ELF-1 (cell line): ENCODE measurements around the gene PTPN4.
"Not testable (repeated sequence)": the region's sequence is repeated elsewhere in the genome, so short reads cannot be mapped to it uniquely, and the experiment has no call there.

Experiments used
- DNase-seq: peaks from one replicate; pipeline ENCODE4 v3.0.0-alpha.2; 2016; ENCODE audit warnings: low read depth, low spot score

PTPN4 gene

DNA sequence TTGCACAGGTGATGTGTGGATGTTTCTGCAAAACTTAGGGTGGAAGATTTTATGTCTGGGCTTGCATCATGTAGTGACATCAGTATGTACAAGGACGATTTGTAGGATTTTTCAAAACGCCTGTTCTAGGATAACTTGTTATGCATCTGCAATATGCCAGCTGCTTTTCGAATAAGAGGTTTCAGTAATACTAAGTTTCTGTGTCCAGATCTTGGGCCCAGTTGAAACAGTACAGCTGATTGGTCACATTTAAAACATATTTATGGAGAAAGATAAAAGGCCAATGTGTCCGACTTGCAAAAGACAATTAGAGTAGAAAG, 1.2 kb downstream of the PTPN4 start:
- DNase-seq = no peak

DNA sequence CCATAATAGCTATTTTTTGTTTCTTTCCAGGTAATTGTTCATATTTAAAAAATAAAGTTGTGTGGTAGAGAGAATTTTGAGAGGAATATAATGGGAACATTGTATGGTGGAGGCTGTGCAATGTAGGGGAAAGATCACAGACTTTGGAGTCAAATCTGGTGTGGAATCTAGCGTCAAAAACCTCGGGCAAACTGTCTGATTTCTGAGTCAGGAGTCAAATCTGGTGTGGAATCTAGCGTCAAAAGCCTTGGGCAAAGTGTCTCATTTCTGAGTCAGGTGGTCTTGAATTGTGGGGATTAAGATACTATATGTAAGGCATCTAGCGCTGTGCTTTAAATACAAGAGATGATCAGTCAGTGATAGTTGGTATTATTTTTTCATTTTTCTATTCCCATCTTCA, 5.1 kb downstream of the PTPN4 start:
- DNase-seq = no peak

DNA sequence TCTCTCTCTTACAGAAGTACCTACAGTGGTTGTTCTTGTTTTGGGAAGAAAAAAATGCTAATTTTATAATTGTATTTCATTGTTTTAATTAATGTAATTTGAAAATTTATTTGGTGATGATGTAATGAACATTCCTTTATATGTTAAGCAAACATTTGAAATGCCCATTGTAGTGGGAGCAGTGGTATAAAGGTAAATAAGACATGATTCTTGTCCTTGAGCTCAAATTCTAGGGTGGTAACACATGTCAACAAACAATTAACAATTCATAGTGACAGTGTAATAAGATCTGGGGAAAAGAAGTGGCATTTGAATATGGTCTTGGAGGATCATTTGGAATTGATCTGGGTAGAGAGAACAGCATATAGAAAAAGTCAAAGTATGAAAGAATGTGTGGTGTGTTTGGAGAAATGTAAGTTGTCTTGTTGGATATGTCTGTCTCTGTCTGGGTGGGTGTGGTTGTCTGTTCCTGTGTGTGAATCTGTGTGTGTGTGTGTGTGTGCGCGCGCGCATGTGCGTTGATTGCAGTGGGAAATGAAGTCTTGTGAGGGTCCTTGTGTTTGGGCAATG, 5.8 kb downstream of the PTPN4 start:
- no peak for DNase-seq

DNA sequence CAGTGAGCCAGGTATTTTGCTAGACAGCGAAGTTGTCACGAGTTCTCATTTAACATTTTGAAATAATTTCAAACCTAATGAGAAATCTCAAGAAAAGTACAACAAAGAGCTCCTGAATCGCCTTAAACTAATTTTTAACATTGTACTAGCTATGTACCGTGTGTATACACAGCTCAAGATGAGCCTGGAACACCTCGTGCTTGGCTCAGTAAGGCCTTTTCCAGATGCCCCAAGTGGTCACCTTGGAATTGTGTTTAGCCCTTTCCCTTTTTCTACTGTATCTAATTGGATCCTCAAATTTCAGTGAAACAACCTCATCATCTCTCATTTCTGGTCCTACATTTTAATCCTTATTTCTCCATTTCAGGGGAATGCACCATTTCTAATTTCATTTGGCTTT, 7.2 kb downstream of the PTPN4 start:
- no peak for DNase-seq

DNA sequence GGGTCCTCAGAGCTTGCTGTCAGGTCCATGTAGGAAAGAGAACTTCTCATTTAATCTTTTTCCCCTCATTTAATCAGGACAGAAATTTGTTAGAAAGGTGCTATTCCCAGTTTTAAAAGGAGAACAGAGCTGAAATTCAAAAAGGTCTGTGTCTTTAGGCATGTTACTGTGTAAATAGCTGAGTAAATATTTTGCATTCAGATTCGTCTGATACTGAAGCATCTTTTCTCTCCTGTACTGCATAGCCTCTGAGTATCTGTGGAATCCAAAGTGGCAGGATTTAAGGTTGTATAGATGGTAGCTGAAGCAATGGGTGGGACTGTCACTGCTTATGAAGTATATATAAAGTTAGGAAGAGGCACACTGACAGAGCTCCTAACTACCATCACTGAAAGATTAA, 9.0 kb downstream of the PTPN4 start:
- DNase-seq = no peak

DNA sequence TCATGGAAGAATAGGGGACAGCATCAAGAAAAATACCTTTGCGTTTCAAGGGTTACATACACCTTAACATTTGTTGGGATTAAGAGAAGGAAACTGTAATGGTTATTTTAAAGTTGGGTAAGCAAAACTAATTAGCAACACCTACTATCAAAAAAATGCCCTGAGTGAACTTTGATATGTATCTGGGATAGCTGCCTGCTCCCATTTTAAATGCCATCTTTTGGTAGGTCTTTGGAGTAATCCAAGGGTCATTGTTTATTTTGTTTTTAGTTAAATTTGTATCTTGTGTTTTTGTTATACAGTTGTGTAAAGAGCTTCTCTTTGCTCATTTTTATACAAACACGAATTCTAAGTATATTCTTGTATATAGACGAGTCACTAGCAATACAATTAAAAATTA, 9.9 kb downstream of the PTPN4 start:
- no peak for DNase-seq

DNA sequence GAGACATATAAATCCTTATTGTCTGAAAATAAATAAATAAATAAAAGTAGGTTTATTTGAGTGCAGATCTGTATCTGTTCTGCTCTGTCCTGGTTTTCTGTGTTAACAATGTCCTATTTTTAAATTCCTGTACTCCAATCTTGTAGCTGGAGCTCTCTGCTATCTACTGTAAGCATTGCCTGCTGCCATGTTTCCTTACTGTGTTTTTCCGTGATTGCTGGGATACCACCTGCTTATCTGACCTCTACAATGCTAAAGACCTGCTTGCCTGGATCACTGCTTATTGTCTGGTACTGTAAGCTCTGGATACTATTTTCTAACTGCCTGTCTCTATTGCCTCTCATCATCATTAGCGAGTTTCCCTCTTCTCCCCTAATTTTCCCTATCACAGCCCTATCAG, 11.6 kb downstream of the PTPN4 start:
- DNase-seq = no peak

DNA sequence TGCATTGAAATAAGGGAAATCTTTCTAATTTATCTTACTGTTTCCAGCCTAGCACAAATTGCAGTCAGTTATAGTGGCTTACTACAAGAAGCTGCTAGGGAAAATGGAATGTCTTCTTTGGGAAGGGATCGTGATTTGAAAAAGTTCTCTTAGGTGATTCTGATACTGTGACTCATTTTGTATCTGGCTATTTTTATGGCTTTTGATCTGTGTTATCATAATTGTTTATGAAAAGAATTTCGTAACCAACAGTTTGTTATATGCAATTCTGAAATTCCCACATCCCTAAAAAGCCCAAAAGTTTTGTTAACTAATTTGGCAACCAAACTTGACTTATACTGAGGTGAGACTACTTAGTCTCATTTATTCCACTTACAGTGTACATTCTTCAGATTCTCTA, 12.4 kb downstream of the PTPN4 start:
- no peak for DNase-seq

DNA sequence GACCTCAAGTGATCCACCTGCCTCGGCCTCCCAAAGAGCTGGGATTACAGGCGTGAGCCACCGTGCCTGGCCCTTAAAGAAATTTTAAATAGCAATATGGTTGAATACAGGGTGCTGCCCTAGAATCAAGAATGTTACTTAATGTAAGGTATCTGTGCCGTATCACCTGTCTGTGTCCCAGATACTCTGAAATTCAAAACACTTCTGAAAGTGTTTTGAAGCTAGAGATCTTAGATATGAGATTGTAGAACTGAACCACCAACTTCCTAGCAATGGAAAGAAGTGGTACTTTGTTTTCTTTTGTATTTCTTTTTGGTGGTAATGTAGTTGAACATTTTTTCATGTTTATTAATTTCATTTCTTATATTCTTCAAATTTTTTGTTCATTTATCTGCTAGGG, 13.0 kb downstream of the PTPN4 start:
- DNase-seq = no peak

DNA sequence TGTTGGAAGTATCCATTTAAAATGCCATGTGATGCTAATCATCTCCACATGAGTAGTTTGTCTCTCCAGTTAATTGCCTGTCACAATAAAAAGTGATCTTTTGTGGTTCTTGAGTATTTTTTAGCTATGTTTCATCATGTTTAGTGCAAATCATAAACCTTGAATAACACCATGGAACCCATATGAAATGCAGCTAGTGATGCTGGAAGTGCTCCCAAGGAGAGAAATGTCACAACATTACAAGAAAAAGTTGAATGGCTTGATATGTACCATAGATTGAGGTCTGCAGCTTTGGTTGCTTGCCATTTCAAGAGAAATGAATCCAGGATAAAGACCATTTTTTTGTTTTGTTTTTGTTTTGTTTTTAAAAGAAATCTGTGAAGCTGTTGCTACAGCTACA, 14.3 kb downstream of the PTPN4 start:
- no peak for DNase-seq

DNA sequence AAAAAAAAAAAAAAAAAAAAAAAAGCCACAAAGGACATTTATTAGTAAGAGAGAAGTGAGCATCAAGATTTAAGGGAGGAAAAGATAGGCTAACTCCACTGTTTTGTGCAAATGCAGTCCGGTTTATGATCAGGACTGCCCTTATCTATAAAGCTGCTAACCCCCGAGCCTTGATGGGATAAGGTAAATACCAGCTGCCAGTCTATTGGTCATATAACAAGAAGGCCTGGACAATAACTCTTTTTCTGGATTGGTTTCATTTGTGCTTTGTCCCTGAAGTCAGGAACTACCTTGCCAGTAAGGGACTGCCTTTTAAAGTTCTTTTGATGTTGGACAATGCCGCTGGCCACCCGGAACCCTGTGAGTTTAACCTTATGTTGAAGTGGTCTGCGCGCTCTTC, 15.4 kb downstream of the PTPN4 start:
- no peak for DNase-seq

DNA sequence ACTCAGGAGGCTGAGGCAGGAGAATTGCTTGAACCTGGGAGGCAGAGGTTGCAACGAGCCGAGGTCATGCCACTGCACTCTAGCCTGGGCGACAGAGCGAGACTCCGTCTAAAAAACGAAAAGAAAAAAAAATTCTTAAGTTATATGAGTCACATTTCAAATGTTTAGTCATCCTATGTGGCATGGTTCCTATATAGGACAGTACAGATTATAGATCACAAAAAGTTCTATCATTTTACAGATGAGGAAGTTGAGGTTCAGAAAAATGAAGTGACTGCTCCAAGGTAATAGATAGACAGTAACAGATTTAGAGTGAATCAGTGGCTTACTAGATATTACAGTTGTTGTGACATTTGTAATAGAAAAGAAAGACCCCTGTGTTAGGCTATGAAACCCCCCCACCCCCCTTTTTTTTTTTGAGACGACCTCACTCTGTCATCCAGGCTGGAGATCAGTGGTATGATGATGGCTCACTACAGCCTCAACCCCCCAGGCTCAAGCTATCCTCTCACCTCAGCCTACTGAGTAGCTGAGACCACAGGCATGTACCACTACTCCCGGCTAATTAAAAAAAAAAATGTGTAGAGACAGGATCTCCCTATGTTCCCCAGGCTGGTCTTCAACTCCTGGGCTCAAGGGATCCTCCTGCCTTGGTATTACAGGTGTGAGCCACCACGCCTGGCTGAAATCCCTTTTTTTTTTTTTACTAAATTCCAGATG, 22.7 kb downstream of the PTPN4 start:
- DNase-seq = no peak

DNA sequence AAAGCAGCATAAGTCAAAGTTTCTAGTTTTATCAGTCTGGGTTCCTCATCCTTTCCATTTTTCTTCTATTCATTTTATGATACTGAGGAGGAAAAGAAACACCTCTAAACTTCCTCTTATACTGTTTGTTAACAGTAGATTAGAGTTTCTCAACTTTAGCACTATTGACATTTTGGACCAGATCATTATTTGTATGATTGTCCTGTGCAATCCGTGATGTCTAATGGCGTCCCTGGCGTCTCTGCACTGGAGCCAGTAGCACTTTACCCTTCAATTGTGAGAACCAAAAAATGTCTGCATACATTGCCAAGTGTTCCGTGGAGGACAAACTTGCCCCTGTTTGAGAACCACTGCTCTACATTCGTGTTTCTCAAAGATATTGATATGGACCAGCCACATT, 25.2 kb downstream of the PTPN4 start:
- DNase-seq = no peak

DNA sequence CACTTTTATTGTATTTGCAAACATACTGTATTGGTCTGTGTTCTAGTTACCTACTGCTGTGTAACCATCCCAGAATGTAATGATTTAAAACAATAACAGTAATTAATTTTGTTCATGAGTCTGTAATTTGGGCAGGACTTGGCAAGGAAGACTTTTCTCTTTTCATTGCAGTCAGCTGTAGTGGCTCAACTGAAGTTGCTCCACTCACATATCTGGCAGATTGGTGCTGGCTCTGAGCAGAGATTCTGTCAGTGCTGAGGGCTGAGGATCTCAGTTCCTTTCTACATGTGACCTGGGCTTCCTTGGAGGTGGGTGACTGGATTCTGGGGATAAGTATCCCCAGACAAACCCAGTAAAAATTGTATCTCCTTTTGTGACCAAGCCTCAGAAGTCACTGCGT, 26.6 kb downstream of the PTPN4 start:
- DNase-seq = no peak

DNA sequence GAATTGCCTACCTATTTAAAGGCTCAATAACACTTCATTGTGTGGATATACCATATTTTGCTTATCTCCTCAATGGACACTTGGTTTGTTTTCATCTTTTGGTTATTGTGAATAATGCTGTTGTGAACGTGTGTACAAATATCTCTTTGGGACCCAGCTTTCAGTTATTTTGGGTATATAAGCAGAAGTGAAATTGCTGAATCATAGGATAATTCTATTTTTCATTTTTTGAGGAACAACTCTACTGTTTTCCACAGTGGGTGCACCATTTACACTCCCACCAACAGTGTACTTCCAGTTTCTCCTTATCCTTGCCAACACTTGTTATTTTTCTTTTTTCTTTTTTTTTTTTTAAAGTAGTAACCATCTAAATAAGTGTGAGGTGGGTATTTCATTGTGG, 29.0 kb downstream of the PTPN4 start:
- no peak for DNase-seq

DNA sequence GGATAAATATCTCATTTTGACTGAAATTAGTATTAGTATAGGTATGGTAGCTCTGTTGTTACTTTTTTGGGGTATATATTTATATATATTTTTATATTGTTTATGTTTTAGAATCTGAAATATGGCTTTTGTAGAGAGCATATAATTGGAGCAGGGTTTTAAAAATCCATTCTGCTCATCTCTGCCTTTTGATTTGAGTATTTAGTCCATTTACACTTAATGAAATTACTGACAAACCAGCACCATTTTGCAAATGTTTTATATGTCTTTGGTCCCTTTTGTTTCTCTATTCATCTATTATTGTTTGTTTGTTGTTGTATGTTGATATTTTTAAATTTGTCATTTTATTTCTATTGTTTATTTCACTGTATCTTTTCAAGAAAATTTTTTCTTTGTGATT, 30.7 kb downstream of the PTPN4 start:
- DNase-seq = no peak

DNA sequence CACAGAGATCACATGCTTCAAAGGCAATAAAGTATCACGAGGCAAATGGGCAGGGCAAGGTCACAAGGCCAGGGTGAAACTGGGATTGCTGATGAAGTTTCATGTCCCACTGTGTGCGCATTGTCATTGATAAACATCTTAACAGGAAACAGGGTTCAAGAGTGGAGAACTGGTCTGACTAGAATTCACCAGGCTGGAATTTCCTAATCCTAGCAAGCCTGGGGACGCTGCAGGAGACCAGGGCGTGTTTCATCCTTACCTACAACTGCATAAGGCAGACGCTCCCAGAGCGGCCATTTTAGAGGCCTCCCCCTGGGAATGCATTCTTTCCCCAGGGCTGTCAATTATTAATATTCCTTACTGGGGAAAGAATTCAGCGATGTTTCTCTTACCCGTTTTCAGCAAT, 33.2 kb downstream of the PTPN4 start:
- peak; percentile 38 for DNase-seq

DNA sequence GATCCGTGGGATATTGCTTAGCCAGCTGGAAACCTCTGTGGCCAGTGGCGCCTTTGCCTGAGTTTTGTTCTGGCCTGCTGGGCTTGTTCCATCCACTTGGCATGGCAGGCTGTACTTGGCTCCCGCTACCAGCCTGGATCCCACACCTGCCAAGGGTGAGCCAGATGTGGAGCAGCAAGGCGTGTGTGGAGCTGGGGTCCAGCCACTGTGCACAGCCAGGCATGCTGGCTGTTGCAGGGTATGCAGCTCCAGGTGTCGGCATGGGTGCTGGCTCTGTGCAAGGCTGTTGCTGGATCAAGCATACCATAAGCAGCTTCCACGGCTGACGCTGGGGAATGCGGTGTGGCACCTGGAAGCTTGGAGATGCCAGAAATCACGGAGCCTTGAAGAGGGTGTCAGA, 34.5 kb downstream of the PTPN4 start:
- DNase-seq = no peak

DNA sequence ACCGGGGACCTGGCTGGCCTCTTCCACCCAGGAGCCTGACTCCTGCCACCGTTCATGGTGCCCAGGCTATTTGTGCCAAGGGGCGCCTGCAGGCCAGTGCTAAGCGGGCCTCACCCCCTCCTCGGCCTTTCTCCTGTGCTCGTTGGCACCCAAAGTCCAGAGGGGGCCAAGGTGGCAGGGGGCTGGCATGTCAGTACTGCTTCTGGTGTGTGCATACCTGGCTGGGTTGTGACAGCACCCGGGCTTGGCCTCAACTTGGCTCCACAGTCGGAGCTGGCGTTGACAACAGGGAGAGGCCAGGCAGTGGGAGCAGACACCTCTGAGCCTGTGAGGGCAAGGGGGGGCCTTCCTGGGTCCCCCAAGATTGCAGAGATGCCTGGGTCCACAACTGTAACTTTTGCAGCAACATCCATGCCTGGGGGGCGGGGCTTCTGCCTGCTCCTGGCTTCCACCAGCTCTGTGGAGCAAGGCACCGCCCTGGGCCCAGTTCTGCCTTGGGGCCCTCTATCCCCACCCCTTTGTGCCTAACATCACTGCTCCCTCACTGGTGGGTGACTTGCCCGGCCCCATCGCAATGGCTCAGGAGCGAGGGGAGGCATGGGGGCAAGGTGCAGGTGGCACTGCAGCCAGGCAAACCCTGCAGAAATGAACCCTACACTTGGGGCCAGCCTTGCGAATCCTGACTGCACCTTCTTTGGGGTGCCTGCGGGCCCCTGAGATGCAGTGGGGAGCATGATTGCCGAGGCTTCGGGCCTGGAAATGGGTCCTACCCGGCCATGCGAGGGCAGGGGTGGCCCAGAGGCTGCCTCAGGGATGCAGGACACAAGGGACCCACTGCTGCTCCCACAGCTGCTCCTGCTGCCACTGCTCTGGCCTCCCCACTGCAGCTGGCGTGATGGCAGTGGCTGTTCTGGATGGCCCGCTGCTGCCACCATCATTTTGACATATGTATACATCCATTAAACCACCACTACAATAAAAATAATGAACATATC, 35.9 kb downstream of the PTPN4 start:
- DNase-seq = no peak

DNA sequence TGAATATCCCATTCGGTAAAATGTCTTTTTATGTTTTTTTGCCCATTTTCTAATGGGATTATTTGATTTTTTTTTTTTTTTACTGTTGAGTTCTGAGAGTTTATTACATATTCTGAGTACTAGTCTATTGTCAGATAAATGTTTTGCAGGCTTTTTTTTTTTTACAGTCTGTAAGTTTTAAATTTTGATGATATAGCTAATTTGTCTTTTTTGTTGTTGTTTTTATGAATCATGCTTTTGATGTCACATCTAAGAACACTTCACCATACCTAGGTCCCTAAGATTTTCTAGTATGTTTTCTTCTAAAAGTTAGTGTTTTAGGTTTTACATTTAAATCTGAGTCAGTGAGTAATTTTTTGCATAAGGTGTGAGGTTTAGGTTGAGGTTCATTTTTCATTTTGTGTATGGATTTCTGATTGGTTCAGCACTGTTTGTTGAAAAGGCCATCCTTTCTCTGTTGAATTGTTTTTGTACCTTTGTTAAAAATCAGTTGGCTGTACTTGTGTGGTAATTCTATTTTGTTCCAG, 40.7 kb downstream of the PTPN4 start:
- no peak for DNase-seq

DNA sequence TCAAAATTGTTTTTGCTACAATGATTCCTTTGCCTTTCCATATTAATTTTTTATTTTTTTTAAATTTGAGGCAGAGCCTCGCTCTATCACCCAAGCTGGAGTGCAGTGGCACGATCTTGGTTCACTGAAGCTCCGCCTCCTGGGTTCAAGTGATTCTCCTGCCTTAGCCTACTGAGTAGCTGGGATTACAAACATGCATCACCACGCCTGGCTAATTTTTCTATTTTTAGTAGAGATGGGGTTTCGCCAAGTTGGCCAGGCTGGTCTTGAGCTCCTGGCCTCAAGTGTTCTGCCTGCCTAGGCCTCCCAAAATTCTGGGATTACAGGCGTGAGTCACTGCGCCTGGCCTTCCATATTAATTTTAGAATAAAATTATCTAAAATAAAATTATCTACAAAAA, 41.3 kb downstream of the PTPN4 start:
- no peak for DNase-seq

DNA sequence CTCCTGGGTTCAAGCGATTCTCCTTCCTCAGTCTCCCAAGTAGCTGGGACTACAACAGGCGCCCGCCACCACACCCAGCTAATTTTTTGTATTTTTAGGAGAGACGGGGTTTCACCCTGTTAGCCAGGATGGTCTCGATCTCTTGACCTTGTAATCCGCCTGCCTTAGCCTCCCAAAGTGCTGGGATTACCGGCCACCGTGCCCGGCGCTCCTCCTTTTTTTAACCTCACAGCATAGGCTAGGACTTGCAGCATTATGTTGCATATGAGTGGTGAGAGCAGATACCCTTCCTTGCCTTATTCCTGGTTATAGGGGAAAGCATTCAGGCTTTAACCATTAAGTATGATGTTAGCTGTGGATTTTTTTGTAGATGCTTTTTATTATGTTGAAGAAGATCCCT, 42.3 kb downstream of the PTPN4 start:
- not testable (repeated sequence) for DNase-seq

DNA sequence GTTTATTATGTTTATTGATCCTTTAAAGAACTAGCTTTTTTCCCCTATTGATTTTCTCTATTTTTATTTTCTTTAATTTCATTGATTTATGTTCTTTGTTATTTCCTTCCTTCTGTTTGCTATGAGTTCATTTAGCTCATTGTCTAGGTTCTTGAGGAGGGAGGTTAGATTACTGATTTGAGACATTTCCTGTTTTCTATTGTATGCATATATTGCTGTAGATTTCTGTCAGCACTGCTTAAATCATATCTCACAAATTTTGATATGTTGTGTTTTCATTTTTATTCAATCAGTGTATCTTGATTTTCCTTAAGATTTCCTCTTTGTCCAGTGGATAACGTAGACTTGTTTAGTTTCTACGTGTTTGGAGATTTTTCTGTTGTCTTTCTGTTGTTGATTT, 43.4 kb downstream of the PTPN4 start:
- no peak for DNase-seq
